ENCODE measurements around the gene SMYD3.

The SMYD3 gene

GRCh38 chr1:246381452-246381851 lies 125.6 kb downstream of the SMYD3 start:
- DNase-seq (no peak), ATAC-seq (ENCODE audit: insufficient read depth, low read depth) (no peak)
- peaks cover 10% of the 10 kb centered on the region for H3K79me2 ChIP-seq (ENCODE audit: insufficient read depth, low read length)
- no peaks in the 10 kb centered on the region for H3K36me3 ChIP-seq (ENCODE audit: insufficient read depth, low read length)
- no peak overlapping the region for H3K9ac ChIP-seq (ENCODE audit: low read depth, low read length)
- H3K4me2 ChIP-seq (ENCODE audit: insufficient read depth, low read length), result no peak overlapping the region
- H3K9me3 ChIP-seq (ENCODE audit: insufficient read depth, low read length, severe bottlenecking), result no peaks in the 10 kb centered on the region
- TF ChIP-seq CTCF (IDR thresholded peaks at IDR 0.05; ENCODE audit: borderline replicate concordance, extremely low read depth, low read length, poor library complexity, severe bottlenecking) (no peak), EZH2 (IDR thresholded peaks at IDR 0.05; ENCODE audit: borderline replicate concordance, low read depth, low read length, severe bottlenecking) (no peak)
- no peak overlapping the region for H3K27ac ChIP-seq (ENCODE audit: low read length)
- 0 out of 2 replicates have a peak, but pooled peaks cover 5% of the 10 kb centered on the region for H4K20me1 ChIP-seq (ENCODE audit: insufficient read depth, low read length)
- no peaks in the 10 kb centered on the region for H3K4me1 ChIP-seq (ENCODE audit: insufficient read depth, low read length)
- H3K27me3 ChIP-seq (ENCODE audit: insufficient read depth, low read length, poor library complexity), result no peaks in the 10 kb centered on the region
- no peak overlapping the region for H2AFZ ChIP-seq (ENCODE audit: low read depth, low read length)
- no peak overlapping the region for H3K4me3 ChIP-seq (ENCODE audit: low read depth in 1 of 2, low read length in 2 of 2)

GRCh38 chr1:246377625-246378153 lies 129.4 kb downstream of the SMYD3 start:
- H3K36me3 ChIP-seq (ENCODE audit: insufficient read depth, low read length), result no peaks in the 10 kb centered on the region
- DNase-seq (no peak), ATAC-seq (ENCODE audit: insufficient read depth, low read depth) (no peak)
- H3K9ac ChIP-seq (ENCODE audit: low read depth, low read length), result no peak overlapping the region
- no peaks in the 10 kb centered on the region for H3K4me1 ChIP-seq (ENCODE audit: insufficient read depth, low read length)
- H3K27me3 ChIP-seq (ENCODE audit: insufficient read depth, low read length, poor library complexity), result no peaks in the 10 kb centered on the region
- no peak overlapping the region for H2AFZ ChIP-seq (ENCODE audit: low read depth, low read length)
- TF ChIP-seq EZH2 (IDR thresholded peaks at IDR 0.05; ENCODE audit: borderline replicate concordance, low read depth, low read length, severe bottlenecking) (no peak), CTCF (IDR thresholded peaks at IDR 0.05; ENCODE audit: borderline replicate concordance, extremely low read depth, low read length, poor library complexity, severe bottlenecking) (no peak)
- no peak overlapping the region for H3K4me2 ChIP-seq (ENCODE audit: insufficient read depth, low read length)
- no peak overlapping the region for H3K27ac ChIP-seq (ENCODE audit: low read length)
- peaks cover 6% of the 10 kb centered on the region for H3K79me2 ChIP-seq (ENCODE audit: insufficient read depth, low read length)
- H4K20me1 ChIP-seq (ENCODE audit: insufficient read depth, low read length), result 0 out of 2 replicates have a peak, but pooled peaks cover 2% of the 10 kb centered on the region
- H3K9me3 ChIP-seq (ENCODE audit: insufficient read depth, low read length, severe bottlenecking), result no peaks in the 10 kb centered on the region
- H3K4me3 ChIP-seq (ENCODE audit: low read depth in 1 of 2, low read length in 2 of 2), result no peak overlapping the region

- no peak overlapping the region for H3K4me3 ChIP-seq (ENCODE audit: low read depth in 1 of 2, low read length in 2 of 2)
Observed at GRCh38 chr1:246373828-246374569, 133.1 kb downstream of the SMYD3 start.

More at GRCh38 chr1:246373828-246374569, 133.1 kb downstream of the SMYD3 start:
- Histone ChIP-seq H3K79me2 (ENCODE audit: insufficient read depth, low read length) (no peaks in the 10 kb centered on the region), H2AFZ (ENCODE audit: low read depth, low read length) (no peak overlapping the region), H3K36me3 (ENCODE audit: insufficient read depth, low read length) (no peaks in the 10 kb centered on the region), H3K4me2 (ENCODE audit: insufficient read depth, low read length) (no peak overlapping the region), H3K9me3 (ENCODE audit: insufficient read depth, low read length, severe bottlenecking) (no peaks in the 10 kb centered on the region), H3K27me3 (ENCODE audit: insufficient read depth, low read length, poor library complexity) (no peaks in the 10 kb centered on the region), H3K9ac (ENCODE audit: low read depth, low read length) (no peak overlapping the region), H3K27ac (ENCODE audit: low read length) (no peak overlapping the region), H3K4me1 (ENCODE audit: insufficient read depth, low read length) (no peaks in the 10 kb centered on the region), H4K20me1 (ENCODE audit: insufficient read depth, low read length) (no peaks in the 10 kb centered on the region)
- no peak for DNase-seq
- no peak for ATAC-seq (ENCODE audit: insufficient read depth, low read depth)
- TF ChIP-seq EZH2 (IDR thresholded peaks at IDR 0.05; ENCODE audit: borderline replicate concordance, low read depth, low read length, severe bottlenecking) (no peak), CTCF (IDR thresholded peaks at IDR 0.05; ENCODE audit: borderline replicate concordance, extremely low read depth, low read length, poor library complexity, severe bottlenecking) (no peak)

All from DND-41 (cell line).